HG03060 (cell line): ENCODE results near the gene SRPX.

Experiments used
- ATAC-seq: cut with Tn5 transposase; IDR thresholded peaks from one replicate; pipeline ENCODE4 v1.9.1; 2021; ENCODE audit warnings: low read depth, moderate number of reproducible peaks; ENCODE audit not compliant: unreplicated experiment

SRPX gene

DNA sequence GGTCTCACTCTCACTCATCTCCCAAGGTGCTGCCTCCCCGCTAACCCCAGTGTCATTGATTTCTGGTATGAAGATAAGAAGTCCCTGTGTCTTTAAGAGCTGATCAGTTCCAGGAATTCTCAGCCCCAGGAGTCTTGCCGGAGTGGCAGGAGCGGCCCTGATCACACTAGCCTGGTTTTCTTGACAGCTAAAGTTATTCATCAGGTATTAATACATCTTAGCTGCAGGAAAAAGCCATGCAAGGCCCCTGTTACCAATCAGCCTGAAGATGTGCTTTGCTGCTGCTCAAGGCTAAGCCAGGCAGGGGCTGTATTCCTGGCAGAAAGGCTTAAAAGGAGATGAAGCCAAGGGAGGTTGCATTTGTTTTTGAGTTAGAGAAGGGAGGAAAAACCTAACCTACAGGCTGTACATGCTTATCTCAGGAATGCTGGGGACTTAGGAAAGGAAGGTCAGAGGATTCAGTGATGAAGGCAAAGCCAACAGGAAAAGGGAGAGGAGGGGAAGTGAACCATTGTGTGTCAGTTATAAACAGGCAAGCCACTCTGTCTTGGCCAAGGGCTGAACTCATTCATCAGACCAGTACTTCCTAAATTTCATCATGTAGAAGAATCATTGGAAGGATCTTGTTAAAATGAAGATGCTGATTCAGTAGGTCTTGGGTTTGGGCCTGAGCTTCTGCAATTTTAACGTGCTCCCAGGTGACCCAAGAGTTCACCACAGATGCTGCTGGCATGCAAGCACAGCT is 8.6 kb downstream of the SRPX start:
- no peak for ATAC-seq

DNA sequence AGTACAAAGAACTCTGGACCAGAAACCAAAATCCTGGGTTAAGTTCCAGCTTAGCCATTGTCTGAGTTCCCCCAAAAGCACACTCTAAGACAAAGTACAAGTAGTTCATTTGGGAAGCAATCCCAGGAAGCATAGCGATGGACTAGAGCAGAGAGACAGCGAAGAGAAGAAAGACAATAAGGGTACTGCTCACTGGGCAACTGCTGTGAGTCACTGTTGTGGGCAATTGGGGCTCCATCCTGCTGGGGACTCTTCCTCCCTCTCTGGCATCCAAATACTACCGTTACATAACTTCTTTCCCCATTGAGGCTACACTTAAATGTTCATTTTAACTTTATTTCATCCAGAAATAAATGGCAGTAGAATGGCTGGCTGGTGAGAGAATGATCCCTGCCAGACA is 14.1 kb downstream of the SRPX start:
- no peak for ATAC-seq

DNA sequence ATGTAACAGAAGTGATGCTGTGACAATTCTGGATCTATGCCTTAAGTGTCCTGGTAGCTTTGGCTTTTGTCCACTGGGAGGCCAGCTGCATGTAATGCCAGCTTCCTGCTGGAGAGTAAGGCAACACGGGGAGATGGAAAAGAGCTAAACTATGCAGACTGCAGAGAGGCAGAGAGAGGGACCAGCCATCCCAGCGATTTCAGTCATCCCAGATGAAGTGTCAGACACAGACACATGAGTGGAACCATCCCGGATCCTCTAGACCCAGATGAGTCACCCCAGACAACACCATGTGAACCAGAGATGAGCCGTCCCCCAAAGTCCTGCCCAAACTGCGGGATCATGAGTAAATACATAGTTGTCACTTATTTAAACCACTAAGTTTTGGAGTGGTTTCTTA is 14.6 kb downstream of the SRPX start:
- ATAC-seq = no peak

DNA sequence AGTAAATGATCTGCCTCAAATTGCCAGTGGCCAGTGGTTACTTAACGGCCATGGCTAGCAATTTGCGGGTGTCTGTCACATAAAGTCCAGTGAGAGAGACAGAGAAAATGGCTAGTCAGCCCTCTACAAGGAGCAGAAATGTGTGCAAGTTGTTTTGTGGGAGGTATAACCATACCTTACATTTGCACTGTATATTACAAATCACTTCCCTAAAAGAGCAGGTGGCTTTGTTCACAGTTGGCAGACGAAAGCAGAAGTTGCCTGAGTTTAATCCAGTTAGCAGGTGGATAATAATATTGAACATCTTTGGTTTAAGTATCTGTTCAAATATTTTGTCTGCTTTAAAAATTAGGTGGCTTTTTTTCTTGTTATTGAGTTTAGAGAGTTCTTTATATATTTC is 15.6 kb downstream of the SRPX start:
- ATAC-seq = no peak

DNA sequence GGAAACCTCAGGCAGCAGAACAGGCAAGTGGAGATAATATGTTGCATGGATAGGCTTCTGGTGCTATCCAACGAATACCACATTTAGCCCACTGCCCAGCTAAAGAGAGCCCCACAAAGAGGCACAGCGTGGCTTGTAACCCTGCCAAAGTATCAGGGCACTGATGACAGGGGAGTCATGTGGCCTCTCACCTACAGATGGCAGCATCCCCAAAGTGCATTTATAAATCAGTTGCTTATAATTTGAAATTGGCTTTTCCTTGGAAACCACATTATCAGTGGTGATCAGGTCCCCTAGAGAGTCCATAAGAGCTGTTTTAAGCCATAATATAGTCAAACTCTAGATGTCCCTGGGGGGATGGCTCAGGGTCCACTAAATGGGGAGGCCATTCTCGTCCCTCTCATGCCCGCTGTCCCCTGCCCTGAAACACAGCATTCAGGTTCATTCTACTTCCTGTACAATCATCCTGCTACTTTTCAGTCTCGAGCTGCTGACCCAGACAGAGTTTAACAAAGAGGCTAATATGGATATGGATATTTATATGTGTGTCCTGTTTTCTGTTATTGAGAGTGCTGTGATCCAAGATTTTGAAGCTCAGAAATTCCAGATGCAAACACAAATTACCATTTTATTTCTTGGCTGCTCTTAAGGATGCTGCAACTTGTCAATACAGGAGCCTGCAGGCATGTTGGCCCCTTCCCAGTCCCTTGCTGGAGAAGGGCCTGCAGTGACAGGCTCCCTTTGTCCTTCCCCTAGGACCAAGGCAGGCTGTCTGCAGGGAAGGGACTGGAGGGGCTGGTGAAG is 28.5 kb downstream of the SRPX start:
- no peak for ATAC-seq

DNA sequence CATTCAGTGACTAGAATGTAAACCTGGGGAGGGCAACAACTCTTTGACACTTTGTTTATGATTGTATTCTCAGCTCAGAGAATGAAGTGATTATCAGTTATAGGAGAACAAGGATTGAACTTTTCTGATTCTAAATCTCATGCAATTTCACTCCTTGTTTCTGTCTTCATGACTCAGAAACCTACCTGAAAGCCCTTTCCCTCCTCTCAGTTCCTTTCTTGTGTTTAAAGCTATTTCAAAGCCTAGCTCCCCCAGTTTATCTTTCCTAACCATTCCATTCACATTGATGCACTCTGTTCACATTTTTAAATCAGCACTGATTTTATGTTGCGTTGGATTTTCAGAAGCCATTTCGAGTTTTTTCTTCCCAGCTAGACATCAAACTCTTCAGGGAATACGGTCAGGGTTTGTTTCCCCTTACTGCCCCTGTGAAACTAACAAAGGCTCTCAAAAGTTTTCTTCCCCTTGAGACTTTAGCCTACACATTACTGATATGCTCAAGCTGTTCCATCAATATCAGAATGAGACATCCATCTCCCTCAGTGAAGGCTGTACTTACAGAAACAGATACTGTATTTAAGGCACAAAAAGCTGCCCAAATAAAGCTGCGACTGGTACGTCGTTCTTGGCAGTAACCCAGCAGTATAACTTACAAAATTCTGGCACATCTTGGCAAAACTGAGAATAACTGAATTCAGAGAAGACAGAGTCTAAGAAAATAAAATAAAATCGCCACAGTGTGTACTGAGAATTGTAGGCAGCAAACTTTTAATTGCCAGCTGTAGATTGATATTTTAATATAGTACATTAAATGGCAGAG is 31.0 kb downstream of the SRPX start:
- ATAC-seq = no peak

DNA sequence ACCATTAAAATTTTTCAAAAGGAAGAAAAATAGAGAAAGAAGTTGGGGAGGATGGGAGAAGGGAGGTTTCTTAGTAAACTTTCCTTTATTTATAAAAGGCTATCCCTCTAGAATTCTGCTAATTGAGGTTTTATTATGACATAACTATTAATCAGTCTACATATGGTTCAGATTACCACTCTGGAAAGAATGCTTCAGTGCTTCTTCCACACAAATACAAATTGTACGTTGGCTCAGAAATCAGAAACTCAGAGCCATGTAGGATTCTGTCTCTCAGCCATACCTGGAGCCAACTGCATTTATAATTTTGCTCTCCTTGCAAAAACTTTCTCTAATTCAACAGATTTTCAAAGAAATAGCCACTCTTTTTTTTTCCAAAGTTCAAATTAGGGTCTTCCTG is 37.1 kb downstream of the SRPX start:
- no peak for ATAC-seq

DNA sequence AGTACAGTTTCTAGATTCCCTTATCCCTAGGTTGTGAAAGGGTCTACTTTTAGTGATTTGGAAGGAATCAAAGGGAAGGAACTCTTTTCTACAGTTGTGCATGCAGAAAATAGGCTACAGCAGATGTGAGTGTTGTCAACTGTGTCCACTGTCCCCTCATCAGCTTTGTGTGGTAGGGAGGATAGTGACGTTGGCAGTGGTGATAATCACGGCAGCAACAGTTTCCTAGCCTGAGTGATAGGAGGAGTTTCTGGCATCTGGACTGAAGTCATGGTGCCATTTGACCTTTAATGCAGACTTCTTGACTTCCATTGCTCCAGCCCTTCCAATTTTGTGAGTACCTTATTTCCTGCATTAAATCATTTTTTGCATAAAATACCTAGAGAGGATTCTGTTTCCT is 39.3 kb downstream of the SRPX start:
- ATAC-seq = no peak

DNA sequence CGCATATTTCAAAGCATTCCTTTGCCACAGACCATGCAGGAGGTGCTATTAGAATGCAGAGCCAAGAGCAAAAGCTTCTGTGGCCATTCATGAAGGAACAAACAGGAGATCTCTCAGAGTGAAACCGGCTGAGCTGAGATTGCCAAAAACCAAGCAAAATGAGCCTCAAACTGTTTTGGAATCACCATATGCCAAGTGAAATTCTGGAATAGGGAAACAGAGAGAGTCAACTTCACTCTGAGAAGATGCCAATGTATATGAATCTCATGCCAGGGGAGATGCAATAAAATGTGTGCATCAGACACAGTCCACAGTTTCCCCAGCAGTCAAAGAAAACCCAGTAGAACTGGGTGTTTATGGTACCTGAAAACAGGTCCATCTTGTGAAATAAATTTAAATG is 42.3 kb downstream of the SRPX start:
- no peak for ATAC-seq

DNA sequence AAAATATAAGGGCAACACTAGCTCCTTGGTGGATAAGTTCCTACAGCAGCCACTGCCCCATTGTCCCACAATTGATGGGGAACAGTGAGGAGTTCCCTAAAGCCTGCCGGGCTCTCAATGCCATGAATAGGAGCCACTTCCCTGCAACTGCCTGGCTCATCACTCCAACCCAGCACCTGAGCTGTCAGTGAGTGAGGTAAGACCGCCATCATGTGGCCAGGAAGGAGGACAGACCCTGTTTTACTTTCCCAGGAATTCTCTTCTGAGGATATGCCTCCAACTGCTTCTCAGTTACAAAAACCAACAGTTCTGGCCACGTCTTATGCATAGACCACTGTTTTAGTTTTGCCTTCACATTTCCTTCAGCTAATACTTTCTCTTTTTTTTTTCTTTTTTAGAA is 45.5 kb downstream of the SRPX start:
- no peak for ATAC-seq

DNA sequence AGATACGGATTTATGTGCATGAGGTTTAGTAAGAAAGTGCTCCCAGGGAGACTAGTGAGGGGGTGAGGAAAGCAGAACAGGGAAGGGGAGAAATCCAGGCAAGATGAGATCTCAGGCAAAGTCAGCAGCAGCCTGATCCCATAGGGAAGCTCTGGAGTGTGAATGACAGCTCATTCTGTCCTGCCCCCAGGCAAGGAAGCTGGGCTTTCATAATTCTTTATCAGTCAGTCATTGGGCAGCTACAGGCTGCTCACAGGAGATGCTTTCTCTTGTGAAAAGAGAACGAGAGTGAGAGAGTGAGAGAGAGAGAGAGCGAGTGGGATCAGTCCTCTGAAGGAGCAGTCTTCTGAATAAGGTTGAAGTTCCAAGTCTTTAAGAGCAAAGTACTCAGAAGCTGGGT is 48.1 kb downstream of the SRPX start:
- no peak for ATAC-seq

DNA sequence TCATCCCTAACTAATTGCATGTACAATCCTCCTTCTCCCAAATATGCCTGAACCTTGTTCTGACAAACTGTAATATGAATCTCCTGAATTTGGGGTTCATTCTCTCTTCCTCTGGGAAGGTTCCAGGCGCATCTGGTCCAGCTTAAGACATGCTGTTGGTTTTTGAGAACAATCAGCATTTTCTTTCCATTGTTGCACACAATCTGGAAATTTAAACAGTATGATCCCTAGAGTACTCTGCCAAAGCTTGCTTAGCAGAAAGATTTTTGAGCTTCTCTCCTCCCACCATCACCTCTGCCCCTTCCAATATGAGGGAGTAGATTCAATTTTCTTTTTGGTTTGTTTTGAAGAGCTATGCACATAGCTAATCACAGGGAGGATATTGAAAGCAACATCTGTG is 50.1 kb downstream of the SRPX start:
- no peak for ATAC-seq

DNA sequence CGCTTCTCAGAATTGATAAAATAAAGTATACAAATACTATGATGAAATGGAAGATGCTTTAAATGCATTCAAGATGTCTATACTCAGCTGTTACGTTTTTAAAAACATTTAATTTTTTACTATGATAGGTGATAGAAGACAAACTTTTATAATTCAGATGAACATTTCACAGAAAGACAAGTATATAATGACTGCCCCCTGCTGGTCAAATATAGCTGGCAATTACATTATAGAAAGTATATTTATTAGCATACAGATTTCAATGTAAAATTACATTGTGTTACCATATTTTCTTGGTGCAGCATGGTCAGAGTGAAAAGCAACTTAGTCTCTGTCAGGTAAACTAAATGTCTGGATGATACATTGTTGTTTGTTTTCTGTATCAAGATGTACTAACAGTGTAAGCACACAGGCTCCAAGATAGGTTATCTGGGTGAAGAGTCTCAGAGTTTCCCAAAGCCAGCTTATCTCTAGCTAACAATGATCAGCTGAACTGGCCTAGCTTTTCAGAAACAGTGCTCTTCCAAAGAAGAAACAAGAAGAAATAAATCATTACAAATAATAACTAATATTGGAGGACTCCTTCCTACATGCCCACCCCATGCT is 54.1 kb downstream of the SRPX start:
- ATAC-seq = no peak

DNA sequence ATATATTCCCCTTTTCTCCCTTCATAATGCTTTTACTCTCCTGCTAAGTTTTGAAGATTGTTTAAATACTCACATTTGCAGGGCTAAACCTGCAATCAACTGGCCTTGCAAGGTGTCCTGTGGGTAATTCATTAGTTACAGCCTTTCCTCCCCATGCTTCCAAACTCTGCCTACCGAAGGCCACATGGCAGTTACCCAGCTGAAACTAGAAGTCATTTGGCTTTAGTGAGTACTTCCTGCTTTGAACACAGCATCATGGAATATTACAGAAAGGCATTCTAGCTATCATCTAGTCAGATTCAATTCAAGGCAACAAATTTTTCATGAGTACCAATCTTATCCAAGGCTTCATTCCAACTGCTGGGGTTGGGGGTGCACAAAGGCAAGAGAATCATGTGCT is 55.6 kb downstream of the SRPX start:
- ATAC-seq = no peak

DNA sequence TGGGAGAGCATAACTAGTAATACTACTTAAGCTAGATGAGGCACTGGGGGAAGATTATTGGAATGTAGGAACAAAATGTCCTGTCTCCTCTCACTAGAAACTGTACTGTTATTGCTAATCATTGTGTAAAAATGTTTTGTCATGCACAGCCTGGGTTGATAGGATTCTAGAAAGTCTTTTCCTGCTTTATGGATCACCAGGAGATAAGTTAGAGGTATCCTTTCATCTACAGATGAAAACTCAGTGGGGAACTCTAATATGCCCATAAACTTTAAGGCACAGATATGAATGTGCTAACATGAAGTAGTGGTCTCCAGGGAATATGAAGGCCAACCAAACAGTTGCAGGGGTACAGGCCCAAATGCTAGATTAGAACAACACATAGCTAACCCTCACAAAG is 57.5 kb downstream of the SRPX start:
- ATAC-seq = no peak

DNA sequence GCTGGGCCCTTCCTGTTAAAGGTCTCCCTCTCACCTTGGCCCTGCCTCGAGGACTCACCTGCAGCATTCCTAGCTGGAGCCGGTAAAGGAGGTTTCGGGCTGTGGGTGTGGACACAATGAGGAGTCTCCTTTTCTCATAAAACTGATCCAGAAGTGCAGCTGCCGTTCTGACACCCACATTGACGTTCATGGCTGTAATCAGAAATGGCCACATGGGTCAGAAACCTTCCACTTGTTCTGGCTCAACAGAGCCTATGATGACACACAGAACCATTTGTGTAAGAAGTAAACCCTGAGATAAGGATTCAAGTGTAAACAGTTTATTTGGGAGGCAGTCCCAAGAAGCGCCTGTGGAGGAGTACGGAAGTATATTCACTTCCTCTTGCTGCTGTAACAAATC is 63.8 kb downstream of the SRPX start:
- no peak for ATAC-seq

DNA sequence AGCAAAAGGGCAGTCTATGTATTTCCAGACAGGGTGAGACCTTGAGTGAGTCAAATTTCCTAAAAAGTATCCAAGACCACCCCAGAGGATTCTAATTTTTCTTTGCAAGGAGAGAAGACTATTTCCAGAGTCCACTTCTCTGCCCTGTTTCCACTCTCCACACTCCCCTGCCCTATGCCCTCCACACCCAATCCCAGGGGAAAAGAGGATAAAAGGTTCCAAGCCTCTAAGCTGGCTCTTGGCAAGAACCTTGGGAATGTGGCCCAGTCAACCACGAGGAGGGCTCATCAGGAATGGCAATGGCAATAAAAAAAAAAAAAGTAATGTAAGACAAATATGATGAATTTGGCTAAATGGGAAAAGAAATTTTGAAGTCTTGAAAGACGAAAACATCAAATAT is 65.9 kb downstream of the SRPX start:
- ATAC-seq = no peak

DNA sequence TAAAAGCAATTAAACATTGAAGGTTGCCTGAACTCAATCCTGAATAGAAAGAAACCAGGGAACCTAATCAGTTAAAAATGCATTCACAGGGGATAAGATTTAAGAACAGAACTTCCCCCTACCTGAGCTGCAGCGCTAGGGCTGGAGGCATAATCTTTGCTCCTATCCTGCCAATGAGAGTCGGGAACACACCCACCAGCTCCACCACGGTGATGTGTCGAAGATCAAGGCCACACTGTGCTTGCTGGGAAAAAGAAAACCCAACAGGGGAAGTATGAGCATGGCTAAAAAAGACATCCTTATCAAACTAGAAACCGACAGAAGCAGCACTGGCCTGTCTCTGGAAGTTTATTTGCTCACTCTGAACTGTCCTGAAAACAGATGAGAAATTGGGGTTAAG is 66.3 kb downstream of the SRPX start:
- ATAC-seq = no peak

DNA sequence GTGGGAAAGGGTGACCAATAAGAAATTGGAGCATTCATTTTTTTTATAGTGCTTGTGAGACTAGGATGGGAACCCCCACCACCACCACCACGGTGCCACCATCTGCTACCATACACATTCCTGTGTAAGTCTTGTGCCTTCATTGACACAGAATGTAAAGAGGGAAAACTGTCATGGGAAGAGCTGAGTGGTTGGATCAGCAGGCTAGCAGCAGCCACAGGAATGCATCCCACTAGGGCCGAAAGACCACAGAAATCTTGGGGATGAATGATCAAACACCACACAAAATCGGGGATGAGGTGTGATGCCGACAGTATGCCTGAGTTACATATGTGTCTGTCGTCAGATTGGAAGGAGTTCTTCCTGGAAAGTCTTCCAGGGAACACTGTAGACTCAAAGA is 69.2 kb downstream of the SRPX start:
- no peak for ATAC-seq

DNA sequence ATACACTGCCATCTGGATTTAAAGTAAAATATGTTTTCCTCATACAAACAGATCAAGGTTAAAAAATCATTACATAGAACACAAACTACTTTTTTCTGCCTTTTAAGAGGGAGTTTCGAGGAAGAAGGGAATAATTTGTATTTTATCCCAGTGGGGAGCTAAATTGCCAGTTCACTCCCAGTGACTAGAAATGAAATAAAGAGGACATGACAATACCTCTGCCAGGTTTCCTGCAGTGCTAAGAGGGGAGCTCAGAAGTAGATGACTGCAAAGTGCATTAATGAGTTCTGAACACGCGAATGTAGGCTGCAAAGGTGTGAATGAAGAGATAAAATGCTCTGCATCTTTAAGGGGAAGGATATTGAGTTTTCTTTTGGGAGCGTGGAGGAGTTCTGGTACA is 69.7 kb downstream of the SRPX start:
- no peak for ATAC-seq

DNA sequence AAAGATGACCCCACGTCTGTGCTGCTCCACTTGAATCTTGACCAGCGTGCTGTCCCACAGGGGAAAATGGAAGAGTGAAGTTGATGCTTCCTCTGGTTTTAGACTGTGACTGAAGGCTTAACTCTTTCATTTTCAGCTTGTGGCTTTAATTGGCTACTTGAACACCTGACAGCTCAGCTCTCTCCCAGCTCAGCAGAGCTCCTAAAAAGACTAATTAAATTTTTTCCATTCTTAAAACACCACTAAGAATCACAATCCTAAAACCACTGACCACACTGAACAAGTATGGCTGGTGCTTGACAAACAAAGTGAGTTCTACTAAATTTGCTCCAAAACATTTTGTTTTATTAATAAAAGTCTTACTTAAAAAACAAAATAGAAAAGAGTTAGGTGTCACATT is 71.7 kb downstream of the SRPX start:
- ATAC-seq = no peak
